ENCODE results near the gene SLC13A2. TPM values are rescaled to one million over a fixed set of nuclear protein-coding genes. Genes with fewer than 3 reads are reported as not detected.

SLC13A2 gene
- total RNA-seq, 5 donors from 2014 or later (not counting 1 experiment from before 2014, with no cell fraction given) = not detected

DNA sequence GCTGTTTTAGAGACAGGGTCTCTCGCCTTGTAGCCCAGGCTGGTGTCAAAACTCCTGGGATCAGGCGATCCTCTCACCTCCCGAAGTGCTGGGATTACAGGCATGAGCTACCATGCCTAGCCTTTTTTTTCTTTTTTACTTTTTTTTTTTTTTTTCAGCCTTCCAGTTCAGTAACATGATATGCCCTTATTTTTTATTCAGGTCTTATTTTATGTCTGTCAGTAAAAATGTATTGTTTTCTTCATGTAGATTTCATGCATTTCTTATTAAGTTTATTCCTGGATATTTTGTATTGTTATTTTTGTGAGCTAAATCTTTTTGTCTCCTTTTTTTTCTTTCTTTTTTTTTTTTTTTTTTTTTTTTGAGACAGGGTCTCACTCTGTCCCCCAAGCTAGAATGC is 30.0 kb downstream of the SLC13A2 start:
- CTCF ChIA-PET = interaction anchor here in 1 of 2 donors (0.6 kb wide), 1 partner anchor 132 kb away, joined by 4 read pairs; no protein-coding TSS in a partner anchor
- Mint-ChIP-seq H3K27ac (no peak overlapping the region), H3K4me1 (no peaks in the 10 kb centered on the region), H3K27me3 (peaks cover 9 to 18% of the 10 kb centered on the region in 2 donors), H3K4me3 (no peak overlapping the region), H3K9me3 (no peaks in the 10 kb centered on the region), H3K36me3 (no peaks in the 10 kb centered on the region)
- Histone ChIP-seq H3K9me3 (no peaks in the 10 kb centered on the region), H3K4me1 (ENCODE audit: control insufficient read depth in 1 of 2, extremely low read depth in 1 of 2, insufficient read depth in 2 of 2, low read length in 2 of 2) (no peaks in the 10 kb centered on the region), H3K27me3 (replicated peaks in 1 of 2; ENCODE audit: control insufficient read depth in 2 of 2, extremely low read depth in 1 of 2, insufficient read depth in 2 of 2, low read length in 1 of 2) (peaks cover 2 to 31% of the 10 kb centered on the region in 2 experiments), H3K36me3 (ENCODE audit: control insufficient read depth in 2 of 2, extremely low read depth in 1 of 2, insufficient read depth in 1 of 2, low read length in 1 of 2) (no peaks in the 10 kb centered on the region), H3K27ac (ENCODE audit: low read length) (no peak overlapping the region), H3K4me3 (ENCODE audit: control insufficient read depth in 1 of 2, extremely low read depth in 1 of 2, low read length in 1 of 2) (no peak overlapping the region)
- WGBS (ENCODE audit: insufficient coverage) = no CpG with 5 or more reads among the region's 3 CpGs
- DNase-seq (no peak), ATAC-seq (replicated peaks in 1 of 4) (no peak)
- POLR2A ChIA-PET = no interaction called here

DNA sequence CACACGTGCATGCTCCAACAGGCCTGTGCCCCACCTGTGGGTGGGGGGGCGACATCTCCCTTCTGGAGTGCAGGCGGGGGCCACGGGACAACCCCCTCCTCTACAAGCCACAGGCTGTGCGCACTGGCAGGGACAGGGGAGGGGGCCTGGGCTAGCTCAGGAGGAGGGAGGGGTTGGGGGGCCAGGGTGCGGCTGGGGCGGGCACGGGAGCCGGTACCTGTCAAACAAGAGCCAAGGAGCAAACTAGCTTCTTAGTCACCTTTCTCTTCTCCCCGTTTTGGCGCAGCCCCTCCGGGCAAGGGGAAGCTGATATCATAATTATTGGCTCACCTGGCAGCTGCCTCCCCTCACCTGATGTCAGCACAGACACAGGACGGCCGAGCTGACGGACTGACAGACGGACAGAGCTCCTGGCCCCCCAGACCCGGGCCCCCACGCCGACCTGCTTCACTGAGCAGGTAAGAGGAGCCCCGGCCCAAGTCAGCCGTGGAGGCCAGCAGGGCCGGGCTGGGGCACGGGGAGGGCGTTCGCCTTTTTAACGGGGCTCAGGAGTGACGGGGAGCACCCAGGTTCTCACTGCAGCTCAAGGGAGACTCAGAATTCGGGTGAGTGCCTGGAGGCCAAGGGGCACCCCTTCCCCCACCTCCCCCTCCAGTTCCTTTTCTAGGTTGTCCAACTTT is 32.7 kb downstream of the SLC13A2 start, which contains the start of gene FOXN1:
Gene FOXN1, plus strand, starts transcription at position 363 of the 680 bp plus-strand sequence. CDS start 17,622 bp downstream, outside the sequence.
- Mint-ChIP-seq H3K27me3 (peaks cover 27 to 41% of the 10 kb centered on the region in 2 donors), H3K9me3 (no peaks in the 10 kb centered on the region), H3K36me3 (no peaks in the 10 kb centered on the region), H3K4me1 (no peaks in the 10 kb centered on the region), H3K4me3 (no peak within 1 kb of the TSS), H3K27ac (no peak within 1 kb of the TSS)
- H3K36me3 ChIP-seq (ENCODE audit: control insufficient read depth in 2 of 2, extremely low read depth in 1 of 2, insufficient read depth in 1 of 2, low read length in 1 of 2) = no peaks in the 10 kb centered on the region
- H3K4me3 ChIP-seq (ENCODE audit: control insufficient read depth in 1 of 2, extremely low read depth in 1 of 2, low read length in 1 of 2) = no peak within 1 kb of the TSS
- ATAC-seq (replicated peaks in 1 of 4) (no peak), DNase-seq (no peak)
- ChIA-PET CTCF (interaction anchor here in 1 of 2 donors (0.5 kb wide), 1 partner anchor 17 kb away, joined by 3 read pairs; no protein-coding TSS in a partner anchor), POLR2A (no interaction called here)
- no peaks in the 10 kb centered on the region for H3K9me3 ChIP-seq
- H3K4me1 ChIP-seq (ENCODE audit: control insufficient read depth in 1 of 2, extremely low read depth in 1 of 2, insufficient read depth in 2 of 2, low read length in 2 of 2) = no peaks in the 10 kb centered on the region
- 78% methylated on average over 16 of the region's 28 CpGs for WGBS (ENCODE audit: insufficient coverage)
- H3K27me3 ChIP-seq (replicated peaks in 1 of 2; ENCODE audit: control insufficient read depth in 2 of 2, extremely low read depth in 1 of 2, insufficient read depth in 2 of 2, low read length in 1 of 2) = peaks cover 2 to 58% of the 10 kb centered on the region in 2 experiments
- no peak within 1 kb of the TSS for H3K27ac ChIP-seq (ENCODE audit: low read length)

DNA sequence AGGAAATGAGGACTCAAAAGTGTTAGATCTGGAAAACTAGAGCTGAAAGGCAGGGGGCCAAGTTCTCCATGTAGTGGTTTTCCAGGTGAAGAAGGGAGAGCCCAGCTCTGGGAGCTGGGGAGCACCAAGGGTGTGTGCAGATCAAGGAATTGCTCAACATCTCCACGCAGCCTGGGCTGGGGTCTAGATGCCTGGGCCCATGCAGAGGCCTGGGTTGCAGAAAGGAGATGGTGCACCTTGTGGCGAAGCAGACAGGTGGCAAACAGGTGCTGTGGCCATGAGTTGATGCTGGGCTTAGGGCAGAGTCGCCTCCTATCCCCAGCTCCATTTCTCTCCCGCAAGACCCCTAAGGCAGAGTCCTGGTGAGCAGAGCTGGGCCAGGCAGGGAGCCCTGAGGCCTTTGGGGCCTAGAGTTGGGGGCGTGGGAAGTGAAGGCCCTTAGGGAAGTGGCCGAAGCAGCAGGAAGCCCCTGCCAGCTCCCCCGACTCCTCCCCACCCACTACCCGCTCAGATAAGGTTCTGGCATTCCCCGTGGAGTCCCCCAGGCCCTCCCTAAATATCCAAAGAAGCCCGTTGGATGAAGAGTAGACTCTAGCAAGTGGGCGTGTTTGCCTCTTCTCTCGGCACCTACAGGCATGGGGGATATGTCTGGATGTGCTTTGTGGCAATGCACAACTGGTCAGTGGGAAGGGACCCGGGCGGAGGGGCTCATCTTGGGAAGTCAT is 33.5 kb downstream of the SLC13A2 start:
- peaks cover 27 to 46% of the 10 kb centered on the region in 2 donors for H3K27me3 Mint-ChIP-seq
- no peak for ATAC-seq (replicated peaks in 1 of 4)
- CTCF ChIA-PET = interaction anchor here in 1 of 2 donors (0.5 kb wide), 1 partner anchor 17 kb away, joined by 3 read pairs; no protein-coding TSS in a partner anchor

DNA sequence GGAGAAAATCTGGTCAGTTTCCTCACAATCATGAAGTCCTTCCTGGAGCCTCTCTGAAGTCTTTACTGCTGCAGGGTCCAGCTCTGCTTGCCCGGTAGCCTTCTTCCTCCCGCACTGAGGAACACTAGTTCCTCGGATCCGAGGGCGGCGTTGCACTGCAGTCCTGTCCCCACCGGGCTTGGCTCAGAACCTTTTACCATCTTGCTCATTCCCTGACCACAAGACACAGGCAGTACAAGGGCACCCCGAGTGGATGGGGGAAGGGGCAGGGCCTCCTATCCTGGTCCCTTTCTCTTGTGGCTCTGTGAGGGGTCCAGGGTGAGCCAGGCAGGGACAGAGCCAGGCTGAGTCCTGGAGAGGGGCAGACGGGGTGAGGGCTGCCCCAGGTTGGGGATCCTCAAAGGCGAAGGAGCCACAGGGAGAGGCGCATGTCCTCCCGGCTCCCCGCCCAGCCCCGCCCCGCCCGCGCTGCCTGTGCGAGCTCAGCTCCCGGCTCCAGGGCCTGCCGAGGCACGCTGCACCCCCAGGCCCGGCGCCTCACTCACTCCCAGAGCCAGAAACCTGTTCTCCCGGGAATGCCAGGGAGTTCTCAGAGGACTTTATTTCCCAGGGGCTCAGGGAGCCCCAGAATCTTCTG is 34.2 kb downstream of the SLC13A2 start:
- no peaks in the 10 kb centered on the region for H3K4me1 ChIP-seq (ENCODE audit: control insufficient read depth in 1 of 2, extremely low read depth in 1 of 2, insufficient read depth in 2 of 2, low read length in 2 of 2)
- CTCF ChIA-PET = no interaction called here
- no peak overlapping the region for H3K27ac Mint-ChIP-seq
- H3K4me3 Mint-ChIP-seq = no peak overlapping the region
- no peak for ATAC-seq (replicated peaks in 1 of 4)
- no peak overlapping the region for H3K4me3 ChIP-seq (ENCODE audit: control insufficient read depth in 1 of 2, extremely low read depth in 1 of 2, low read length in 1 of 2)
- no peak overlapping the region for H3K27ac ChIP-seq (ENCODE audit: low read length)
- WGBS (ENCODE audit: insufficient coverage) = 82% methylated on average over 15 of the region's 24 CpGs
- no peaks in the 10 kb centered on the region for H3K9me3 ChIP-seq
- no peaks in the 10 kb centered on the region for H3K36me3 ChIP-seq (ENCODE audit: control insufficient read depth in 2 of 2, extremely low read depth in 1 of 2, insufficient read depth in 1 of 2, low read length in 1 of 2)
- POLR2A ChIA-PET = no interaction called here
- no peak for DNase-seq
- peaks cover 2 to 73% of the 10 kb centered on the region in 2 experiments for H3K27me3 ChIP-seq (replicated peaks in 1 of 2; ENCODE audit: control insufficient read depth in 2 of 2, extremely low read depth in 1 of 2, insufficient read depth in 2 of 2, low read length in 1 of 2)
- H3K27me3 Mint-ChIP-seq = peaks cover 27 to 53% of the 10 kb centered on the region in 2 donors
- H3K4me1 Mint-ChIP-seq = no peaks in the 10 kb centered on the region
- H3K36me3 Mint-ChIP-seq = no peaks in the 10 kb centered on the region
- H3K9me3 Mint-ChIP-seq = no peaks in the 10 kb centered on the region

More for the DNA sequence above, 33.5 kb downstream of the SLC13A2 start:
- no peak for DNase-seq
- 93% methylated on average over 3 of the region's 14 CpGs for WGBS (ENCODE audit: insufficient coverage)
- no peaks in the 10 kb centered on the region for H3K36me3 Mint-ChIP-seq
- H3K27ac Mint-ChIP-seq = no peak overlapping the region
- H3K27ac ChIP-seq (ENCODE audit: low read length) = no peak overlapping the region
- H3K4me3 Mint-ChIP-seq = no peak overlapping the region
- no peak overlapping the region for H3K4me3 ChIP-seq (ENCODE audit: control insufficient read depth in 1 of 2, extremely low read depth in 1 of 2, low read length in 1 of 2)
- no peaks in the 10 kb centered on the region for H3K36me3 ChIP-seq (ENCODE audit: control insufficient read depth in 2 of 2, extremely low read depth in 1 of 2, insufficient read depth in 1 of 2, low read length in 1 of 2)
- H3K4me1 Mint-ChIP-seq = no peaks in the 10 kb centered on the region
- POLR2A ChIA-PET = no interaction called here
- no peaks in the 10 kb centered on the region for H3K9me3 ChIP-seq
- no peaks in the 10 kb centered on the region for H3K4me1 ChIP-seq (ENCODE audit: control insufficient read depth in 1 of 2, extremely low read depth in 1 of 2, insufficient read depth in 2 of 2, low read length in 2 of 2)
- H3K9me3 Mint-ChIP-seq = no peaks in the 10 kb centered on the region
- peaks cover 2 to 66% of the 10 kb centered on the region in 2 experiments for H3K27me3 ChIP-seq (replicated peaks in 1 of 2; ENCODE audit: control insufficient read depth in 2 of 2, extremely low read depth in 1 of 2, insufficient read depth in 2 of 2, low read length in 1 of 2)

DNA sequence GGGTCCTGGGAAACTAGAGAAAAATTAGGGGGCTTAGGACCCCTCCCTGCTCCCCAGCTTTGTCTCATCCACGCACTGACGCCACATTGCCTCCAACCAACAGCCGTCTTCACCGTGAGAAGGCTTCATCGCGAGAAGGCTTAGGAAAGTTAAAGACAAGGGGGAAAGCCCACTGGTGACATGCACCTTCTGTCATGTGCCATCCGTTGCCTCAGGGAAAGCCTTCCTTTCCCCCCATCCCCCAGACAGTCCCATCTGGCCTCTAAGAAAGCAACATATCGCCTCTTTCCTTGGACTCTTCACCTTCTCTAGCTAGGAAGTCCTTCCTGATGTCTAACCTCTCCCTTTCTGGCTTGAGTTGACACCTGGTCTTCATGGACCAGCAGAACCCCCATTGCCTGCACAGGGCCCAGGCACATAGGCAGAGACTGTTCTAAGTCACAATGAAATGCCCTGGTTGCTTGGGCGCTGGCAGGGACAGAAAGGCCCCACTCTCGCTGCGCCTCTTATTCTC is 34.8 kb downstream of the SLC13A2 start:
- CTCF ChIA-PET = no interaction called here
- WGBS (ENCODE audit: insufficient coverage) = 80% methylated on average over 10 of the region's 11 CpGs

DNA sequence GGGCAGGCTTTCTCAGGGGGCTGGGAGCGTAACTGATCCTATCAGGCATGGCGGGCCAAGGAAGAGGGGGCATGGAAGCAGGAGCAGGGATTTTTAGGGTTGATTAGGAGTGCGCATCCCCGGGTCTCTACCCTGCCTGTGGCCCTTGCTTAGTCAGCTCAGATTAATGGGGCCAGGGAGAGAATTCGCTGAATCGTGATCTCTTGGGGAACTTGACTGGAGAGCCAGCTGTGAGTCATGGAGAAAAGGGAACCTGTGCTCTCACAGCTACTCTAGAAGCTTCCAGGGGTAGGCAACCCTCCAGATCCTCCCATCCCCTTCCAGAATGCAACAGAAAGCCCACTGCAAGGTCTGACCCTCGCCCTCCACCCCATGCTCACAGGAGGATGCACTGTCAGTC is 36.3 kb downstream of the SLC13A2 start:
- POLR2A ChIA-PET = no interaction called here
- CTCF ChIA-PET = no interaction called here
- DNase-seq (no peak), ATAC-seq (replicated peaks in 1 of 4) (no peak)
- no peaks in the 10 kb centered on the region for H3K9me3 Mint-ChIP-seq
- 49% methylated on average over 5 of the region's 7 CpGs for WGBS (ENCODE audit: insufficient coverage)
- no peaks in the 10 kb centered on the region for H3K36me3 Mint-ChIP-seq
- Histone ChIP-seq H3K27ac (ENCODE audit: low read length) (no peak overlapping the region), H3K9me3 (no peaks in the 10 kb centered on the region), H3K27me3 (replicated peaks in 1 of 2; ENCODE audit: control insufficient read depth in 2 of 2, extremely low read depth in 1 of 2, insufficient read depth in 2 of 2, low read length in 1 of 2) (peaks cover 0 to 89% of the 10 kb centered on the region in 2 experiments), H3K4me3 (ENCODE audit: control insufficient read depth in 1 of 2, extremely low read depth in 1 of 2, low read length in 1 of 2) (no peak overlapping the region), H3K4me1 (ENCODE audit: control insufficient read depth in 1 of 2, extremely low read depth in 1 of 2, insufficient read depth in 2 of 2, low read length in 2 of 2) (no peaks in the 10 kb centered on the region), H3K36me3 (ENCODE audit: control insufficient read depth in 2 of 2, extremely low read depth in 1 of 2, insufficient read depth in 1 of 2, low read length in 1 of 2) (no peaks in the 10 kb centered on the region)
- H3K27me3 Mint-ChIP-seq = peaks cover 26 to 60% of the 10 kb centered on the region in 2 donors
- no peaks in the 10 kb centered on the region for H3K4me1 Mint-ChIP-seq
- H3K27ac Mint-ChIP-seq = no peak overlapping the region
- H3K4me3 Mint-ChIP-seq = no peak overlapping the region

More for the DNA sequence above, 34.8 kb downstream of the SLC13A2 start:
- no peaks in the 10 kb centered on the region for H3K36me3 ChIP-seq (ENCODE audit: control insufficient read depth in 2 of 2, extremely low read depth in 1 of 2, insufficient read depth in 1 of 2, low read length in 1 of 2)
- POLR2A ChIA-PET = no interaction called here
- no peak overlapping the region for H3K4me3 Mint-ChIP-seq
- no peaks in the 10 kb centered on the region for H3K9me3 Mint-ChIP-seq
- H3K4me1 Mint-ChIP-seq = no peaks in the 10 kb centered on the region
- no peak overlapping the region for H3K4me3 ChIP-seq (ENCODE audit: control insufficient read depth in 1 of 2, extremely low read depth in 1 of 2, low read length in 1 of 2)
- ATAC-seq (replicated peaks in 1 of 4) (no peak), DNase-seq (no peak)
- H3K27ac Mint-ChIP-seq = no peak overlapping the region
- H3K4me1 ChIP-seq (ENCODE audit: control insufficient read depth in 1 of 2, extremely low read depth in 1 of 2, insufficient read depth in 2 of 2, low read length in 2 of 2) = no peaks in the 10 kb centered on the region
- H3K27ac ChIP-seq (ENCODE audit: low read length) = no peak overlapping the region
- peaks cover 2 to 74% of the 10 kb centered on the region in 2 experiments for H3K27me3 ChIP-seq (replicated peaks in 1 of 2; ENCODE audit: control insufficient read depth in 2 of 2, extremely low read depth in 1 of 2, insufficient read depth in 2 of 2, low read length in 1 of 2)
- H3K27me3 Mint-ChIP-seq = peaks cover 27 to 54% of the 10 kb centered on the region in 2 donors
- no peaks in the 10 kb centered on the region for H3K36me3 Mint-ChIP-seq
- H3K9me3 ChIP-seq = no peaks in the 10 kb centered on the region

All from T-cell (primary cell).